ENCODE results near the gene CRYBA4. TPM values are rescaled to one million over a fixed set of nuclear protein-coding genes. Genes with fewer than 3 reads are reported as not detected.
A peak's percentile ranks its signal among the peaks of the same experiment; 100 is the strongest.

CRYBA4 gene
- total RNA-seq, 1 experiment from 2014 or later = not detected

- H3K27me3 ChIP-seq (ENCODE audit: control insufficient read depth, insufficient read depth, low read length) = no peaks in the 10 kb centered on the region
- H3K4me1 ChIP-seq (ENCODE audit: control insufficient read depth, insufficient read depth, low read length) = no peaks in the 10 kb centered on the region
- CTCF ChIA-PET = no interaction called here
- peak overlapping the region; percentile 47 to 58 for H3K4me3 ChIP-seq (ENCODE audit: low read depth in 2 of 2, low read length in 2 of 2)
- H3K9me3 ChIP-seq (ENCODE audit: control insufficient read depth, insufficient read depth, low read depth, low read length) = no peaks in the 10 kb centered on the region; the same call in 1 of the 2 replicates
- BruUV-seq (replicated peaks) = no TSS peak
- intact Hi-C loops (cut with micrococcal nuclease; ENCODE audit: unreplicated experiment) = no loop called here
- ATAC-seq (peak; percentile 79), DNase-seq (ENCODE audit: low read depth, low spot score) (no peak)
- no peaks in the 10 kb centered on the region; the same call in 1 of the 2 replicates for H3K36me3 ChIP-seq (ENCODE audit: control insufficient read depth, insufficient read depth, low read length)
- in situ Hi-C loops (cut with HindIII; ENCODE audit: low pct_unique_long_range_greater_than_20kb, low sequenced_read_pairs) = no loop called here
- TF ChIP-seq POLR2AphosphoS5 (IDR thresholded peaks at IDR 0.05; ENCODE audit: low read depth, low read length) (no peak), TCF7L2 (IDR thresholded peaks at IDR 0.05; ENCODE audit: low read depth, low read length) (no peak), REST (IDR thresholded peaks at IDR 0.05; ENCODE audit: insufficient read depth in 1 of 2, low read depth in 2 of 2, low read length in 1 of 2) (no peak), SIN3A (IDR thresholded peaks at IDR 0.05; ENCODE audit: borderline replicate concordance, insufficient read depth, low read depth, low read length) (no peak), CTCF (IDR thresholded peaks at IDR 0.05) (peak; percentile 24)
- POLR2A ChIA-PET = no interaction called here
- H3K27ac ChIP-seq (ENCODE audit: low read length) = peak overlapping the region; percentile 79
These were observed 51.1 kb downstream of the CRYBA4 start for GRCh38 chr22:26672590-26673468.

- intact Hi-C loops (cut with micrococcal nuclease; ENCODE audit: unreplicated experiment) = no loop called here
- Histone ChIP-seq H3K36me3 (ENCODE audit: control insufficient read depth, insufficient read depth, low read length) (no peaks in the 10 kb centered on the region; the same call in 1 of the 2 replicates), H3K4me1 (ENCODE audit: control insufficient read depth, insufficient read depth, low read length) (no peaks in the 10 kb centered on the region), H3K4me3 (ENCODE audit: low read depth in 2 of 2, low read length in 2 of 2) (peak overlapping the region; percentile 47 to 58), H3K27ac (ENCODE audit: low read length) (peak overlapping the region; percentile 79; the same call in 1 of the 2 replicates), H3K9me3 (ENCODE audit: control insufficient read depth, insufficient read depth, low read depth, low read length) (no peaks in the 10 kb centered on the region; the same call in 1 of the 2 replicates), H3K27me3 (ENCODE audit: control insufficient read depth, insufficient read depth, low read length) (no peaks in the 10 kb centered on the region)
- CTCF ChIA-PET = no interaction called here
- POLR2A ChIA-PET = no interaction called here
- in situ Hi-C loops (cut with HindIII; ENCODE audit: low pct_unique_long_range_greater_than_20kb, low sequenced_read_pairs) = no loop called here
- TSS peak; percentile 77 for BruUV-seq (replicated peaks)
- ATAC-seq (no peak), DNase-seq (ENCODE audit: low read depth, low spot score) (no peak)
- no peak for TF ChIP-seq TCF7L2 (IDR thresholded peaks at IDR 0.05; ENCODE audit: low read depth, low read length)
- no peak for TF ChIP-seq POLR2AphosphoS5 (IDR thresholded peaks at IDR 0.05; ENCODE audit: low read depth, low read length)
- no peak for TF ChIP-seq REST (IDR thresholded peaks at IDR 0.05; ENCODE audit: insufficient read depth in 1 of 2, low read depth in 2 of 2, low read length in 1 of 2)
- TF ChIP-seq CTCF (IDR thresholded peaks at IDR 0.05) = no peak
- no peak for TF ChIP-seq SIN3A (IDR thresholded peaks at IDR 0.05; ENCODE audit: borderline replicate concordance, insufficient read depth, low read depth, low read length)
These were observed 51.7 kb downstream of the CRYBA4 start for GRCh38 chr22:26673486-26673885.
